Loucy (cell line): ENCODE measurements around the gene PACSIN1.

ENCODE experiments used
- H2AFZ ChIP-seq: fragments of 200-600 bp; sonication (generic); 2 replicates; pipeline ENCODE4 v1.6.0; 2016; ENCODE audit warnings: antibody characterized with exemption, mild to moderate bottlenecking, low read length, moderate library complexity
- H3F3A ChIP-seq: fragments of 200-600 bp; 2 replicates; pipeline ENCODE4 v1.6.0; 2016; ENCODE audit warnings: antibody characterized with exemption, low read depth, mild to moderate bottlenecking
- H3K27me3 ChIP-seq: fragments of 200-600 bp; sonication (generic); 2 replicates; pipeline ENCODE4 v1.6.1; 2014; ENCODE audit warnings: low read length, mild to moderate bottlenecking; ENCODE audit not compliant: insufficient read depth, poor library complexity, severe bottlenecking
- H3K36me3 ChIP-seq: fragments of 200-600 bp; sonication (generic); 2 replicates; pipeline ENCODE4 v1.6.1; 2016; ENCODE audit warnings: low read length; ENCODE audit not compliant: insufficient read depth
- H3K4me1 ChIP-seq: fragments of 200-600 bp; sonication (generic); 2 replicates; pipeline ENCODE4 v1.5.1; 2014; ENCODE audit warnings: low read length, mild to moderate bottlenecking; ENCODE audit not compliant: insufficient read depth, poor library complexity, severe bottlenecking
- H3K4me2 ChIP-seq: fragments of 200-600 bp; sonication (generic); 2 replicates; pipeline ENCODE4 v1.6.0; 2014; ENCODE audit warnings: antibody characterized with exemption, low read length, low read depth, mild to moderate bottlenecking; ENCODE audit not compliant: poor library complexity, severe bottlenecking
- H3K4me3 ChIP-seq: fragments of 200-600 bp; sonication (generic); 2 replicates; pipeline ENCODE4 v1.5.1; 2014; ENCODE audit warnings: low read length, mild to moderate bottlenecking, mixed read lengths; ENCODE audit not compliant: poor library complexity, severe bottlenecking
- H3K79me2 ChIP-seq: fragments of 200-600 bp; sonication (generic); 2 replicates; pipeline ENCODE4 v1.6.1; 2014; ENCODE audit warnings: low read length; ENCODE audit not compliant: insufficient read depth
- H3K9ac ChIP-seq: fragments of 200-600 bp; sonication (generic); 2 replicates; pipeline ENCODE4 v1.6.0; 2014; ENCODE audit warnings: mild to moderate bottlenecking, low read depth, low read length, moderate library complexity; ENCODE audit not compliant: poor library complexity, severe bottlenecking
- H3K9me2 ChIP-seq: fragments of 200-600 bp; sonication (generic); replicated peaks from 2 replicates; pipeline ENCODE4 v1.6.1; 2016; ENCODE audit warnings: low read depth, low read length, mixed read lengths
- H3K9me3 ChIP-seq: fragments of 200-600 bp; sonication (generic); 2 replicates; pipeline ENCODE4 v1.6.1; 2014; ENCODE audit warnings: mild to moderate bottlenecking, antibody characterized with exemption, low read length, low read depth; ENCODE audit not compliant: insufficient read depth
- H4K20me1 ChIP-seq: fragments of 200-600 bp; sonication (generic); 2 replicates; pipeline ENCODE4 v1.6.0; 2014; ENCODE audit warnings: antibody characterized with exemption, low read length, mild to moderate bottlenecking; ENCODE audit not compliant: insufficient read depth, poor library complexity, severe bottlenecking
- EZH2phosphoT487 ChIP-seq: fragments of 200-600 bp; IDR thresholded peaks from 2 replicates; pipeline ENCODE4 v1.6.1; 2018; ENCODE audit warnings: antibody characterized with exemption, mild to moderate bottlenecking, moderate library complexity, borderline replicate concordance
- TF ChIP-seq, protein P1 (sequence below): fragments of 200-600 bp; sonication (generic); conservative IDR thresholded peaks from 2 replicates; pipeline ENCODE4 v1.5.1; 2014; ENCODE audit warnings: mild to moderate bottlenecking, antibody characterized with exemption, low read length

Gene PACSIN1

DNA sequence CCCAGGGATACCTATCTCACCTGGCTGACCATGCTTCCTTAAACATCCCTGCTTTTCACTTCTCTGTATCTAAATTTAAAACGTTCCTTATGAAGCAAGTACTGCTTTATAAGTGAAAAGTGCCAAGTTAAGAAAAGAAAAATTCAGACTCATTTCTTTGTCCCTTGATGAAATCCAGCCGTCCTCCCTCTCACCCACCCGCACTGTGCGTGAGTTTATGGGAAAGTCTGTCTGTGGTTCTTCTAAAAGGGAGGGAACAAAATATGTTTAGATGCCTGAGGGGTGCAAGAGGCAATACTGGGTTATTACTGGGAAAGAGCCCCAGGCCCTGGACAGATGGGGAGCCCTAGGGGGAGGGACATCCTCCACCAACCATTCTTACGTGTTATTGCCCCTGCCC, 59.1 kb downstream of the PACSIN1 start:
- Histone ChIP-seq H3F3A (no peaks in the 10 kb centered on the region), H3K27me3 (no peaks in the 10 kb centered on the region), H3K9ac (no peak overlapping the region), H3K36me3 (no peaks in the 10 kb centered on the region), H3K79me2 (no peaks in the 10 kb centered on the region), H4K20me1 (no peaks in the 10 kb centered on the region), H3K9me2 (no peaks in the 10 kb centered on the region), H3K4me1 (no peaks in the 10 kb centered on the region), H3K4me2 (no peak overlapping the region), H2AFZ (no peak overlapping the region), H3K4me3 (no peak overlapping the region), H3K9me3 (no peaks in the 10 kb centered on the region)
- TF ChIP-seq EZH2phosphoT487 = no peak
- TF ChIP-seq, protein P1, sequence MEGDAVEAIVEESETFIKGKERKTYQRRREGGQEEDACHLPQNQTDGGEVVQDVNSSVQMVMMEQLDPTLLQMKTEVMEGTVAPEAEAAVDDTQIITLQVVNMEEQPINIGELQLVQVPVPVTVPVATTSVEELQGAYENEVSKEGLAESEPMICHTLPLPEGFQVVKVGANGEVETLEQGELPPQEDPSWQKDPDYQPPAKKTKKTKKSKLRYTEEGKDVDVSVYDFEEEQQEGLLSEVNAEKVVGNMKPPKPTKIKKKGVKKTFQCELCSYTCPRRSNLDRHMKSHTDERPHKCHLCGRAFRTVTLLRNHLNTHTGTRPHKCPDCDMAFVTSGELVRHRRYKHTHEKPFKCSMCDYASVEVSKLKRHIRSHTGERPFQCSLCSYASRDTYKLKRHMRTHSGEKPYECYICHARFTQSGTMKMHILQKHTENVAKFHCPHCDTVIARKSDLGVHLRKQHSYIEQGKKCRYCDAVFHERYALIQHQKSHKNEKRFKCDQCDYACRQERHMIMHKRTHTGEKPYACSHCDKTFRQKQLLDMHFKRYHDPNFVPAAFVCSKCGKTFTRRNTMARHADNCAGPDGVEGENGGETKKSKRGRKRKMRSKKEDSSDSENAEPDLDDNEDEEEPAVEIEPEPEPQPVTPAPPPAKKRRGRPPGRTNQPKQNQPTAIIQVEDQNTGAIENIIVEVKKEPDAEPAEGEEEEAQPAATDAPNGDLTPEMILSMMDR = no peak

DNA sequence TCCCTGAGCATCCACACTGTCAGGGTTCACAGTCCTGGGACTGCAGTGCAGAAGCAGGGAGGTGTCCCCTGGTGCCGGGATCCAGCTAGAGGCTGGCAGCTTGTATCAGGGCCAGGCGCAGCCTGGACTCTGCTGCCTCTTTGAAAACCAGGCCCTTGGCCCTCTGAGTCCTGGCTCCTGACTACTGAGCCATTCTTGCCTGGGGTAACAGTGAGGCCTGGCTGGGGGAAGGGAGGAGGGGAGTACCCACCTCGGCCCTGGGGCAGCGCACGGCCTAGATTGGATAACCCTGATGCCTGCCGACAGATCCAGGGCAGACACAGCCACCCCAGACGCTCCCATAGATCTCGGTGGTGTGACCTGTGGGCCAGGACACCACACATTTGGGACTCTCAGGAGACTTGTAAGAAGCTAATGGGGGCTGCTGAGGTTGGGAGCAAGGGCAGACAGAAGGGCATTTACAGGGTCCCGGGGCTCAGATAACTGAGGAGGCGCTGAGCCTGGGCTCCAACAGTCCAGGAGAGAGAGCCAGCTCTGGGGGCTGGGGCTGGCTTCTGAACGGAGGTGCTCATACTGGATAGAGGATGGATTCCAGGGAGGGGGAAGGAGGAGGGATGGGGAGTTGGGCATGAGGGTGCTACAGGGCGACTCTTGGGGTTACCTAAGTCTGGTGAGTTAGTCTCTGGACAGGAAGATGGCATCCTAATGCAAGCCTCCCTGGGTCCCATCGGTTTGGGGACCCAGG, 59.7 kb downstream of the PACSIN1 start:
- Histone ChIP-seq H4K20me1 (no peaks in the 10 kb centered on the region), H3K4me3 (no peak overlapping the region), H3F3A (no peaks in the 10 kb centered on the region), H3K79me2 (no peaks in the 10 kb centered on the region), H2AFZ (no peak overlapping the region), H3K27me3 (no peaks in the 10 kb centered on the region), H3K4me1 (no peaks in the 10 kb centered on the region), H3K36me3 (no peaks in the 10 kb centered on the region), H3K9ac (no peak overlapping the region), H3K9me2 (no peaks in the 10 kb centered on the region), H3K9me3 (no peaks in the 10 kb centered on the region), H3K4me2 (no peak overlapping the region)
- TF ChIP-seq, protein P1 = no peak
- no peak for TF ChIP-seq EZH2phosphoT487

DNA sequence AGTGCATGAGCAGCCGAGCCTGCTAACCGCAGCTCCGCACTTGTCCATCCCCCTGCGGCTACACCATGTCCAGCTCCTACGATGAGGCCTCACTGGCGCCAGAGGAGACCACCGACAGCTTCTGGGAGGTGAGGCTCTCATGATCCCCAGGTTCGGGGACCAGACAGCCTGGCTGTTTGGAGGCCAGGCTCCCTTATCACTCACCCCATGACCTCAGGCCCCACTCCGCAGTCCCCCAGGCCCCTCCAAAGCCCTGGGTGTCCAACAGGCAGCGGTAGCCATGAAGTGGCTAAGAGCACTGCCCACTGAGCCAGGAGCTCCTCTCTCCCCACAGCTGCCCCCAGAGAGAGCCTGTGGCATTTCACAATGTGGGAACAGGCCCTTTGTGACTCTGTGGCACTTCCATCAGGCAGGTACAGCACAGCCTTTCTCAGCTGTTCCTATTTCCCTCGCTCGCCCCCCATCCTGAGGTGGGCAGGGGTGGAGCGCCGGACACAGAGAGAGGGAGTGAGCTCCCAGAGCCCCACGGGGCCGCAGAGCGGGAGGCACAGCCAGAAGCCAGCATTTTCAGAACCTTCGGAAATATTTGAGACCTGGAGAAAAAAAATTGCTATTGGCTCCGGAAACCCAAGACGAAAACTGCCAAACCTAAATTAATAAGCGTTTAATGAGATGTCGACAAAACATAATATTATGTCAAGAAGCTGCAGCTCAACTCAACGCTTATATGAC, 60.5 kb downstream of the PACSIN1 start:
- TF ChIP-seq, protein P1 = no peak
- TF ChIP-seq EZH2phosphoT487 = no peak
- H3K9me3 ChIP-seq = no peaks in the 10 kb centered on the region
- H3K4me2 ChIP-seq = peak overlapping the region; percentile 68
- no peaks in the 10 kb centered on the region for H4K20me1 ChIP-seq
- no peaks in the 10 kb centered on the region for H3K27me3 ChIP-seq
- H3K9me2 ChIP-seq = no peaks in the 10 kb centered on the region
- peak overlapping the region; percentile 36 for H3K9ac ChIP-seq
- H3K36me3 ChIP-seq = no peaks in the 10 kb centered on the region
- H2AFZ ChIP-seq = peak overlapping the region; percentile 76
- no peaks in the 10 kb centered on the region for H3K4me1 ChIP-seq
- no peaks in the 10 kb centered on the region for H3F3A ChIP-seq
- H3K4me3 ChIP-seq = peak overlapping the region; percentile 61
- no peaks in the 10 kb centered on the region for H3K79me2 ChIP-seq
